Astrocyte (in vitro differentiated cells and primary cell): ENCODE measurements around the gene GDE1.

Experiments used
- EZH2 ChIP-seq: IDR thresholded peaks from 2 replicates; pipeline ENCODE4 v1.6.1; 2012; ENCODE audit warnings: mild to moderate bottlenecking, low read length, inconsistent platforms; ENCODE audit not compliant: insufficient read depth
- TF ChIP-seq, protein P1 (sequence below): IDR thresholded peaks from 2 replicates; pipeline ENCODE4 v1.5.1; 2011; ENCODE audit warnings: low read depth, mild to moderate bottlenecking, inconsistent platforms, low read length, moderate library complexity; ENCODE audit not compliant: insufficient read depth

- no peak for TF ChIP-seq EZH2
- TF ChIP-seq, protein P1, sequence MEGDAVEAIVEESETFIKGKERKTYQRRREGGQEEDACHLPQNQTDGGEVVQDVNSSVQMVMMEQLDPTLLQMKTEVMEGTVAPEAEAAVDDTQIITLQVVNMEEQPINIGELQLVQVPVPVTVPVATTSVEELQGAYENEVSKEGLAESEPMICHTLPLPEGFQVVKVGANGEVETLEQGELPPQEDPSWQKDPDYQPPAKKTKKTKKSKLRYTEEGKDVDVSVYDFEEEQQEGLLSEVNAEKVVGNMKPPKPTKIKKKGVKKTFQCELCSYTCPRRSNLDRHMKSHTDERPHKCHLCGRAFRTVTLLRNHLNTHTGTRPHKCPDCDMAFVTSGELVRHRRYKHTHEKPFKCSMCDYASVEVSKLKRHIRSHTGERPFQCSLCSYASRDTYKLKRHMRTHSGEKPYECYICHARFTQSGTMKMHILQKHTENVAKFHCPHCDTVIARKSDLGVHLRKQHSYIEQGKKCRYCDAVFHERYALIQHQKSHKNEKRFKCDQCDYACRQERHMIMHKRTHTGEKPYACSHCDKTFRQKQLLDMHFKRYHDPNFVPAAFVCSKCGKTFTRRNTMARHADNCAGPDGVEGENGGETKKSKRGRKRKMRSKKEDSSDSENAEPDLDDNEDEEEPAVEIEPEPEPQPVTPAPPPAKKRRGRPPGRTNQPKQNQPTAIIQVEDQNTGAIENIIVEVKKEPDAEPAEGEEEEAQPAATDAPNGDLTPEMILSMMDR, result no peak
Observed at GRCh38 chr16:19528666-19529065, 6.8 kb upstream of the GDE1 start.
